OCI-LY7 (cell line): ENCODE measurements around the gene MRPS25. TPM values are rescaled to one million over a fixed set of nuclear protein-coding genes. Genes with fewer than 3 reads are reported as not detected.

ENCODE experiments used
- BruUV-seq: library from RNA; stranded (reverse); fragments of 400-500 nt; replicated peaks from 2 replicates; lab custom pipeline; 2021; lab: Mats Ljungman, UMichigan
- CTCF ChIA-PET: fragments of 300-600 bp; sonication (Branson Sonifier 250); formaldehyde crosslinking; loops from one replicate; lab custom pipeline; 2022; ENCODE audit warnings: antibody characterized with exemption; ENCODE audit not compliant: unreplicated experiment; lab: Charles Lee
- POLR2A ChIA-PET: fragments of 300-600 bp; sonication (Branson Sonifier 250); formaldehyde crosslinking; loops from one replicate; lab custom pipeline; 2022; ENCODE audit warnings: antibody characterized with exemption; lab: Charles Lee
- DNase-seq: peaks from one replicate; pipeline ENCODE4 v3.0.0-alpha.2; 2015; ENCODE audit warnings: low spot score
- H2AFZ ChIP-seq: fragments of 200-600 bp; sonication (generic), shearing (Covaris generic); 2 replicates; pipeline ENCODE4 v1.6.1; 2014; ENCODE audit warnings: mild to moderate bottlenecking, antibody characterized with exemption, low read length, moderate library complexity
- H3K27ac ChIP-seq: fragments of 200-600 bp; sonication (generic); 2 replicates; pipeline ENCODE4 v1.5.1; 2014; ENCODE audit warnings: mixed run types, low read depth, mild to moderate bottlenecking, moderate library complexity, low read length, inconsistent platforms; ENCODE audit not compliant: poor library complexity, severe bottlenecking
- H3K36me3 ChIP-seq: fragments of 200-600 bp; sonication (generic); 2 replicates; pipeline ENCODE4 v1.6.1; 2014; ENCODE audit warnings: mild to moderate bottlenecking, antibody characterized with exemption, low read length, moderate library complexity, mixed read lengths; ENCODE audit not compliant: insufficient read depth
- H3K4me1 ChIP-seq: fragments of 200-600 bp; sonication (generic); 2 replicates; pipeline ENCODE4 v1.5.1; 2014; ENCODE audit warnings: mild to moderate bottlenecking, low read length; ENCODE audit not compliant: insufficient read depth, poor library complexity, severe bottlenecking
- H3K4me2 ChIP-seq: fragments of 200-600 bp; sonication (generic); 2 replicates; pipeline ENCODE4 v1.6.1; 2014; ENCODE audit warnings: mild to moderate bottlenecking, low read length
- H3K4me3 ChIP-seq: fragments of 200-600 bp; sonication (generic); 2 replicates; pipeline ENCODE4 v1.5.1; 2014; ENCODE audit warnings: mild to moderate bottlenecking, low read depth, low read length; ENCODE audit not compliant: poor library complexity, severe bottlenecking
- H3K79me2 ChIP-seq: fragments of 200-600 bp; sonication (generic); 2 replicates; pipeline ENCODE4 v1.6.1; 2016; ENCODE audit warnings: low read depth, mild to moderate bottlenecking, low read length, moderate library complexity, mixed read lengths; ENCODE audit not compliant: insufficient read depth
- H3K9me2 ChIP-seq: fragments of 200-600 bp; sonication (generic); 2 replicates; pipeline ENCODE4 v1.6.1; 2016; ENCODE audit warnings: mild to moderate bottlenecking, low read length, mixed read lengths; ENCODE audit not compliant: insufficient read depth
- H3K9me3 ChIP-seq: fragments of 200-600 bp; sonication (generic); 2 replicates; pipeline ENCODE4 v1.6.1; 2014; ENCODE audit warnings: mild to moderate bottlenecking, mixed run types, low read length, mixed read lengths
- H4K20me1 ChIP-seq: fragments of 200-600 bp; sonication (generic); 2 replicates; pipeline ENCODE4 v1.6.1; 2014; ENCODE audit warnings: mild to moderate bottlenecking, antibody characterized with exemption, low read length, moderate library complexity, mixed read lengths; ENCODE audit not compliant: insufficient read depth
- EZH2phosphoT487 ChIP-seq: fragments of 200-600 bp; sonication (generic); IDR thresholded peaks from 2 replicates; pipeline ENCODE4 v1.6.1; 2018; ENCODE audit warnings: low read depth, borderline replicate concordance, mild to moderate bottlenecking, mixed run types, antibody characterized with exemption, low read length, moderate library complexity, mixed read lengths
- intact Hi-C: fragments of 100-400 bp; cut with micrococcal nuclease; formaldehyde crosslinking; loops from one replicate; pipeline ENCODE4 v1.10.0; 2022; ENCODE audit not compliant: unreplicated experiment
- total RNA-seq, 2 experiments: library from RNA; depleted of rRNA in 1 of 2; stranded (reverse); fragments of >200 nt in 1 of 2; shearing (Covaris generic) in 1 of 2; gene quantifications; 2 replicates each; pipeline ENCODE4 v1.2.3, GENCODE V29; 2014 to 2022
- TF ChIP-seq, protein P1 (sequence below): fragments of 200-600 bp; sonication (generic); conservative IDR thresholded peaks from 2 replicates; pipeline ENCODE4 v1.5.1; 2014; ENCODE audit warnings: mild to moderate bottlenecking, antibody characterized with exemption, low read length, moderate library complexity, mixed read lengths

The MRPS25 gene
- total RNA-seq, 2 experiments from 2014 or later = 53.6 to 129 TPM

- Histone ChIP-seq H4K20me1 (no peaks in the 10 kb centered on the region), H2AFZ (no peak overlapping the region), H3K9me3 (no peaks in the 10 kb centered on the region), H3K27ac (no peak overlapping the region), H3K4me3 (no peak overlapping the region), H3K36me3 (no peaks in the 10 kb centered on the region), H3K4me1 (peaks cover 3% of the 10 kb centered on the region), H3K79me2 (no peaks in the 10 kb centered on the region), H3K4me2 (no peak overlapping the region), H3K9me2 (no peaks in the 10 kb centered on the region)
- intact Hi-C loops = loop anchor here (5.0 kb wide), 2 partner anchors 155 to 295 kb away; no protein-coding TSS in a partner anchor
- CTCF ChIA-PET = no interaction called here
- TF ChIP-seq EZH2phosphoT487 = no peak
- TF ChIP-seq, protein P1, sequence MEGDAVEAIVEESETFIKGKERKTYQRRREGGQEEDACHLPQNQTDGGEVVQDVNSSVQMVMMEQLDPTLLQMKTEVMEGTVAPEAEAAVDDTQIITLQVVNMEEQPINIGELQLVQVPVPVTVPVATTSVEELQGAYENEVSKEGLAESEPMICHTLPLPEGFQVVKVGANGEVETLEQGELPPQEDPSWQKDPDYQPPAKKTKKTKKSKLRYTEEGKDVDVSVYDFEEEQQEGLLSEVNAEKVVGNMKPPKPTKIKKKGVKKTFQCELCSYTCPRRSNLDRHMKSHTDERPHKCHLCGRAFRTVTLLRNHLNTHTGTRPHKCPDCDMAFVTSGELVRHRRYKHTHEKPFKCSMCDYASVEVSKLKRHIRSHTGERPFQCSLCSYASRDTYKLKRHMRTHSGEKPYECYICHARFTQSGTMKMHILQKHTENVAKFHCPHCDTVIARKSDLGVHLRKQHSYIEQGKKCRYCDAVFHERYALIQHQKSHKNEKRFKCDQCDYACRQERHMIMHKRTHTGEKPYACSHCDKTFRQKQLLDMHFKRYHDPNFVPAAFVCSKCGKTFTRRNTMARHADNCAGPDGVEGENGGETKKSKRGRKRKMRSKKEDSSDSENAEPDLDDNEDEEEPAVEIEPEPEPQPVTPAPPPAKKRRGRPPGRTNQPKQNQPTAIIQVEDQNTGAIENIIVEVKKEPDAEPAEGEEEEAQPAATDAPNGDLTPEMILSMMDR = no peak
- POLR2A ChIA-PET = interaction anchor here (0.5 to 0.7 kb wide), 2 partner anchors 45 to 1749 kb away, joined by 3 read pairs; no protein-coding TSS in a partner anchor
- no peak for DNase-seq
- no TSS peak for BruUV-seq
These were observed 42.2 kb upstream of the MRPS25 start for GRCh38 chr3:15107075-15107947.

GRCh38 chr3:15102836-15103235 is 37.7 kb upstream of the MRPS25 start:
- Histone ChIP-seq H3K4me2 (no peak overlapping the region), H3K9me2 (no peaks in the 10 kb centered on the region), H3K27ac (no peak overlapping the region), H3K4me1 (peaks cover 12% of the 10 kb centered on the region), H2AFZ (no peak overlapping the region), H3K4me3 (no peak overlapping the region), H3K9me3 (no peaks in the 10 kb centered on the region), H3K36me3 (no peaks in the 10 kb centered on the region), H4K20me1 (peaks cover 3% of the 10 kb centered on the region), H3K79me2 (peaks cover 10% of the 10 kb centered on the region; the same call in 1 of the 2 replicates)
- ChIA-PET POLR2A (interaction anchor here (0.6 kb wide), 2 partner anchors 108 to 115 kb away, joined by 3 to 4 read pairs; no protein-coding TSS in a partner anchor), CTCF (no interaction called here)
- intact Hi-C loops = no loop called here
- TF ChIP-seq, protein P1 = no peak
- TF ChIP-seq EZH2phosphoT487 = no peak
- no peak for DNase-seq
- BruUV-seq = no TSS peak
